Astrocyte of the cerebellum (primary cell): Measurements from ENCODE around the gene RBMX.
A peak's percentile ranks its signal among the peaks of the same experiment; 100 is the strongest.
"Not testable (repeated sequence)": the region's sequence is repeated elsewhere in the genome, so short reads cannot be mapped to it uniquely, and the experiment has no call there.

Source experiments
- DNase-seq: peaks from one replicate; pipeline ENCODE4 v3.0.0-alpha.2; 2011; ENCODE audit warnings: low read depth
- H3K4me3 ChIP-seq: 2 replicates; pipeline ENCODE4 v1.5.1; 2011; ENCODE audit warnings: mild to moderate bottlenecking, low read depth, low read length, moderate library complexity
- in situ Hi-C: cut with HindIII; loops from 2 replicates; pipeline ENCODE4 v1.10.0; 2017; ENCODE audit warnings: low sequenced_read_pairs
- TF ChIP-seq, protein P1 (sequence below): IDR thresholded peaks from 2 replicates; pipeline ENCODE4 v1.5.1; 2012; ENCODE audit warnings: low read length, low read depth, moderate library complexity, mild to moderate bottlenecking; ENCODE audit errors: missing control alignments

RBMX gene

DNA sequence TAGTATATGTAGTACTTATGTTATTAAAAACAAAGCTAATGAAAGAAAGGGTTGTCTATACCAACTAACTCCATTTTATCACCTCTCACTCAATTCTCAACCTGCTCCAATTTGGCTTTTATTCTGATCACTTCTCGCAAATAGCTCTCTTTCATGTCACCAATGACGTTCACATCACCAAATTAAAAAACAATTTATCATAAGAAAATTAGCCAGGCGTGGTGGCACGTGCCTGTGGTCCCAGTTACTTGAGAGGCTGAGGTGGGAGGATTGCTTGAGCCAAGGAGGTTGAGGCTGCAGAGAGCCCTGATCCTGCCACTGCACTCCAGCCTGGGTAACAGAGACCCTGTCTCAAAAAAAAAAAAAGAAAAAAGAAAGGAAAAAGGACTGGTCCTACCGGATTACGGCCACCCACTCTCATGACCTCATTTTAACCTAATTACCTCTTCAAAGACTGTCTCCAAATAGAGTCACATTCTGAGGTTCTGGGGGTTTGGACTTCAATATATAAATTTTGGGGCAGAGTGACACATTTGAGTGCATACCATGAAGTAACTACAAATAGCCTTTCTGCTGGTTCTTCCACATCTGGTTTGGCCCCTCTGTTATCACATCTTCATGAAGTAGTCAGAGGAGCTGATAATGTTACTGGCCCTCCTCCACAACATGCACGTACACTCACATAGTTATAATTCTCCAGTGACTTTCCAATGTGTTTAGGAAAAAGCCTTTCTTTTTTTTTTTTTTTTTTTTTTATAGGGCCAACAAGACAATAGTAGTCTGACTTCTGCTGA, 15.8 kb upstream of the RBMX start:
- in situ Hi-C loops: no loop called here
- no peak overlapping the region for H3K4me3 ChIP-seq
- DNase-seq: no peak
- TF ChIP-seq, protein P1, sequence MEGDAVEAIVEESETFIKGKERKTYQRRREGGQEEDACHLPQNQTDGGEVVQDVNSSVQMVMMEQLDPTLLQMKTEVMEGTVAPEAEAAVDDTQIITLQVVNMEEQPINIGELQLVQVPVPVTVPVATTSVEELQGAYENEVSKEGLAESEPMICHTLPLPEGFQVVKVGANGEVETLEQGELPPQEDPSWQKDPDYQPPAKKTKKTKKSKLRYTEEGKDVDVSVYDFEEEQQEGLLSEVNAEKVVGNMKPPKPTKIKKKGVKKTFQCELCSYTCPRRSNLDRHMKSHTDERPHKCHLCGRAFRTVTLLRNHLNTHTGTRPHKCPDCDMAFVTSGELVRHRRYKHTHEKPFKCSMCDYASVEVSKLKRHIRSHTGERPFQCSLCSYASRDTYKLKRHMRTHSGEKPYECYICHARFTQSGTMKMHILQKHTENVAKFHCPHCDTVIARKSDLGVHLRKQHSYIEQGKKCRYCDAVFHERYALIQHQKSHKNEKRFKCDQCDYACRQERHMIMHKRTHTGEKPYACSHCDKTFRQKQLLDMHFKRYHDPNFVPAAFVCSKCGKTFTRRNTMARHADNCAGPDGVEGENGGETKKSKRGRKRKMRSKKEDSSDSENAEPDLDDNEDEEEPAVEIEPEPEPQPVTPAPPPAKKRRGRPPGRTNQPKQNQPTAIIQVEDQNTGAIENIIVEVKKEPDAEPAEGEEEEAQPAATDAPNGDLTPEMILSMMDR: no peak

DNA sequence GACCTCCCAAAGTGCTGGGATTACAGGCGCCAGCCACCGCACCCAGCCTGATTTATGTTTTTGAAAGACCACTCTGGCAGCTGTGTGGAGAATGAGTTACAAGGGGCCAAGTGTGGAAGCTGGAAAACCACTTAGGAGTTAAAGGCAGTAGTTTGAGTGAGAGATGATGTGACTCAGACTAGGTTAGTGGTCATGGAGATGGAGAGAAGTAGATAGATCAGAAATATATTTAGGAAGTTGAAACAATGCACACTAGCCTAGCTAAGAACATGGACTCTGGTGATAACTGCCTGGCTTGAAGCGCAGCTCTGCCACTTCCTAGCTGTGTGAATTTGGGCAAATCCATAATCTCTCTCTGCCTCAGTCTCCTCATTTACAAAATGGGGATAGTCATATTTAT, 11.9 kb upstream of the RBMX start:
- TF ChIP-seq, protein P1: no peak
- in situ Hi-C loops: no loop called here
- no peak overlapping the region for H3K4me3 ChIP-seq
- DNase-seq: no peak

DNA sequence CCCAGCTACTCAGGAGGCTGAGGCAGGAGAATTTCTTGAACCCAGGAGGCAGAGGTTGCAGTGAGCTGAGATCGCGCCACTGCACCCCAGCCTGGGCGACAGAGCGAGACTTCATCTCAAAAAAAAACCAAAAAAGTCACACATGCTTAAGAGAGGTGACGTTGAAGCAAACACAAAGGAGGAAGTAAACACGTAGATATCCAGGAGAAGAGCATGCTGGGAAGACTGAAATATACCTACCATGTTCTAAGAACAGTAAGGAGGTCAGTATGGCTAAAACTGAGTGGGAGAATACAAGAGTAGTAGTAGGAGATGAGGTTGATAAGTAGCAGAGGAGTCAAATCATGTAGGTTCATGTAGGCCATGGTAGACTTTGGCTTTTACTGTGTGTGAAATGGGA, 10.1 kb upstream of the RBMX start:
- H3K4me3 ChIP-seq, DNase-seq, in situ Hi-C loops: not testable (repeated sequence)

DNA sequence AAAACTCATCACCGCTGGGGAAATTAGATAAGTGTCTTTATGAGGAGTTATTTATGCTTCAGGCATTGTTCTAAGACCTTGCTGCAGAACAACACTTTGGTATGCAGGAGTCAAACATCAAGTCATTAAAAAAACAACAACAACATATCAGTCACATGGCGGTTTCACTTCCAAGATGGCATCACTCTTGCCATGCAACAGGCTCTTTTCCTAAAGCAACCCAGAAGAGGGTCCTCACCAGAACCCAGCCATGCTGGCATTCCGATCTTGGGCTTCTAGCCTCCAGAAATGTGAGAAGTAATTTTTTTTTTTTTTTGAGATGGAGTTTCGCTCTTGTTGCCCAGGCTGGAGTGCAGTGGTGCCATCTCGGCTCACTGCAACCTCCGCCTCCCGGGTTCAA, 8.7 kb upstream of the RBMX start:
- H3K4me3 ChIP-seq: no peak overlapping the region
- in situ Hi-C loops: no loop called here
- TF ChIP-seq, protein P1: no peak
- no peak for DNase-seq

DNA sequence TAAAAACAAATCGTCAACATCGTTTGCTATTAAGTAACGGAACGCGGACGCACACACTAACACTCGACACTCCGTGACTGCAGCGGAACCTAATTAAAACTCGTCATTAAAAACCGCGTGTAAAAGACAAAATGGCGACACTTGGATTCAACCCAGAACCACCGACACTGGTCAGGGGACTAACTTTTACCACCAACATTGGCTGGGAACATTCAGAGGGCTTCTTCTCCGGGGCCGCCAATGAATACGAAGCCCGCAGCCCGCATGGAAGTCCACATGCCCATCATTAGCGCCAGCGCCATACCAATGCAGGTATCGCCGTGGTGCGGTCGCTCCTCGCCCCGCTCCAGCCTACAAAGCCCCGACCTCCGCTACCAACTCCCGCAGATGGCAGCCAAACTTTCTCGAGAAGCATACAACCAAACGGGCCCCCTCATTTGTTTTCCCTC, 498 bp downstream of the RBMX start:
- in situ Hi-C loops: no loop called here
- TF ChIP-seq, protein P1: no peak
- peak overlapping the region; percentile 80 for H3K4me3 ChIP-seq
- DNase-seq: no peak

DNA sequence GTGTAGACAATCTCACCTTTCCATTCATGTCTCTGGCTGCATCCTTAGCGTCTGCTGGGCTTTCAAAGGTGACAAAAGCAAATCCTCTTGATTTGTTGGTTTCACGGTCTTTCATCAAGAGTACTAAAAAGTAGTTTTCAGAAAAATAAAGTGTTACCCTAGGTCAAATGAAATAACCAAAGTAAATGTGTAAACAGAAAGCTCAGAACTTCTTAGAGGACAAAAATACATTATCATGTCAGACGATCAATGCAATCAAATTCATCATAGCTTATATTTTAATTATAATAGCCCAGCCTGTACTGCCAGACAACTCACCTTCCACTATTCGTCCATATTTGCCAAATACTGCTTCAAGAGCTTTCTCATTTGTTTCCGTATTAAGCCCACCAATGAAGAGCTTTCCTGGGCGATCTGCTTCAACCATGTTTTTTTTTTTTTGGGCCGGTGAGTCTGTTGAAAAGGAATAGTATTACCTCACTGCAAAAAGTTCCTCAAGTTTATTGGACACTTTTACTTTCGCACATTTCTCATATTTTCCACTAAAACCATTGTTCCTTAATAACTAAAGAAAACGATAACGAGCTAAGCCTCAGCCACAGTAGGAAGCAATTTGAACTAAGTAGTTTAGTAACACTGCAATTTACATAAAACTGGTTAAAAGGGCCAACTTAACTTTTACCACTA, 1.4 kb downstream of the RBMX start:
- TF ChIP-seq, protein P1: no peak
- in situ Hi-C loops: no loop called here
- DNase-seq: no peak
- peak overlapping the region; percentile 80 for H3K4me3 ChIP-seq

DNA sequence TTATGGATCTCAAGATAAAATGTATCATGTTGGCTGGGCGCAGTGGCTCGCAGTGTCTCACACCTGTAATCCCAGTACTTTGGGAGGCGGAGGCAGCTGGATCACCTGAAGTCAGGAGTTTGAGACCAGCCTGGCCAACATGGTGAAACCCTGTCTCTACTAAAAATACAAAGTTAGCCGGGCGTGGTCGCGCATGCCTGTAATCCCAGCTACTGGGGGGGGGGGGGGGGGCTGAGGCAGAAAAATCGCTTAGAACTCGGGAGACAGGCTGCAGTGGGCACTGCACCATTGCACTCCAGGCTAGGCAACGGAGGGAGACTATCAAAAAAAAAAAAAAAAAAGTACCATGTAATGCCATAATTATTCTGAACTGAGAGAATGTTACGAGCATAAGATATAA, 2.1 kb downstream of the RBMX start:
- H3K4me3 ChIP-seq: peak overlapping the region; percentile 80
- DNase-seq: no peak
- TF ChIP-seq, protein P1: no peak
- in situ Hi-C loops: no loop called here

DNA sequence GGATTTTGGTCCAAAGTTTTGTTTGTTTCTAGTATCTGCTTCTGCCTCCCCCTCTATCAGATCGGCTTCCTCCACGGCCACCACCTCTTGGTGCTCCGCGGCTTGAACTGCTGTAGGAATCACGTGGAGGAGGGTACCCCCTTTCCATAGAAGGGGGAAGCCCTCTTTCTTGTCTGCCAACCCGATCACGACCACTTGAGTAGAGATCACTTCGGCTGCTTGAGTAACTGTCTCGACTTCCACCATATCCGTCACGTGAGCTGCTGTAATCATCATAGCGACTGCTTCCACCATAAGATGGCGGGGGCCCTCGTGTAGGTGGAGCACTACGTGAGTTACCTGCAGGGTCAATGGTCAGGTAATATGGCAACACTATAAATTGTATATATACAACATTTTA, 6.4 kb downstream of the RBMX start:
- H3K4me3 ChIP-seq, DNase-seq, in situ Hi-C loops: not testable (repeated sequence)

DNA sequence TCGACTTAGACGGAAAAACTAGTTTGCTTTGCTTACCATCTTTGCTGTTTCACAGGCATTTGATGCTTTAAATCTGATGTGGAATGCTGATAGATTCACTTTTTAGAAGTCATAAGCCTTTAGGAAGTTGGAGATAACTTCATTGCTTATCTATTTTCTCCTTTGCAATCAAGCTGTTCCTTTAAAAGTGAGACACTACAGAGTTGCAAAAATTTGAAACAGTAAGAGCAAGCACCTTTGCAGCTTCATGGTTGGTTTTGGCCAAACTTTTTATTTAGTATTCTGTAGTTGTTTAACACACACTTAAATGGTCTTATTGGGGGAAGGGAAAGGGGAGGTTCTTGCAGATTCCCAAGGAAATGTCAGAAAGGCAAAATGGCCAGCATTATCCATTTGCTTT, 7.3 kb downstream of the RBMX start:
- H3K4me3 ChIP-seq, DNase-seq, in situ Hi-C loops: not testable (repeated sequence)
